H1 (cell line): ENCODE data around the gene PPFIA2. TPM values are rescaled to one million over a fixed set of nuclear protein-coding genes. Genes with fewer than 3 reads are reported as not detected.

Experiments
- CTCF ChIA-PET: fragments of 300-600 bp; sonication (Branson Sonifier 250); formaldehyde crosslinking; loops from one replicate; lab custom pipeline; 2021; ENCODE audit not compliant: partially characterized antibody; lab: Charles Lee
- POLR2A ChIA-PET: fragments of 300-600 bp; sonication (Branson Sonifier 250); formaldehyde crosslinking; loops from one replicate; lab custom pipeline; 2021; ENCODE audit warnings: inconsistent platforms; ENCODE audit not compliant: partially characterized antibody; lab: Charles Lee
- DNase-seq, 2 experiments: peaks; one replicate each; pipeline versions ENCODE4 v3.0.0 to v3.0.0-alpha.2; 2010 to 2022; ENCODE audit warnings: low spot score in 2 of 2, low read depth in 1 of 2, mixed read lengths in 1 of 2
- FAIRE-seq: peaks from 2 replicates; lab custom pipeline; 2011; peaks lifted over from hg19 to GRCh38; lab: Jason Lieb, UNC
- H2AFZ ChIP-seq: 2 replicates; pipeline ENCODE4 v1.8.1; 2012; ENCODE audit warnings: low read length, inconsistent platforms
- H2AK5ac ChIP-seq: 2 replicates; pipeline ENCODE4 v1.6.1; 2013; ENCODE audit warnings: low read depth, low read length
- H2BK120ac ChIP-seq: replicated peaks from 2 replicates; pipeline ENCODE3; 2013; ENCODE audit warnings: low read depth, low read length, inconsistent platforms
- H2BK12ac ChIP-seq: 2 replicates; pipeline ENCODE4 v1.6.1; 2013; ENCODE audit warnings: low read depth, low read length
- H2BK15ac ChIP-seq: 2 replicates; pipeline ENCODE4 v1.6.1; 2013; ENCODE audit warnings: low read length
- H2BK20ac ChIP-seq: 2 replicates; pipeline ENCODE4 v1.6.1; 2013; ENCODE audit warnings: low read length
- H2BK5ac ChIP-seq: 2 replicates; pipeline ENCODE4 v1.6.1; 2013; ENCODE audit warnings: low read depth, low read length
- H3K14ac ChIP-seq: 2 replicates; pipeline ENCODE4 v1.6.1; 2013; ENCODE audit warnings: inconsistent platforms; ENCODE audit not compliant: insufficient read length
- H3K18ac ChIP-seq: 2 replicates; pipeline ENCODE4 v1.6.1; 2013; ENCODE audit warnings: low read length; ENCODE audit errors: extremely low read depth
- H3K23ac ChIP-seq: 2 replicates; pipeline ENCODE4 v1.6.1; 2013; ENCODE audit warnings: inconsistent platforms; ENCODE audit not compliant: insufficient read length
- H3K23me2 ChIP-seq: 2 replicates; pipeline ENCODE4 v1.6.1; 2013; ENCODE audit warnings: low read depth, low read length
- H3K27ac ChIP-seq: 2 replicates; pipeline ENCODE4 v1.6.1; 2011; ENCODE audit warnings: low read depth, low read length, inconsistent platforms
- H3K27me3 ChIP-seq, 4 experiments: replicated peaks in 1 of 4; 1 replicate in 1 of 4; 2 replicates in 3 of 4; pipeline versions ENCODE4 v1.6.1 to v1.8.1; 2011 to 2013; ENCODE audit warnings: low read length in 3 of 4, mild to moderate bottlenecking in 3 of 4, inconsistent platforms in 2 of 4, mixed read lengths in 2 of 4, moderate library complexity in 1 of 4; ENCODE audit not compliant: control insufficient read depth in 3 of 4, insufficient read depth in 3 of 4; ENCODE audit errors: extremely low read depth in 1 of 4
- H3K36me3 ChIP-seq, 4 experiments: 2 replicates each; pipeline versions ENCODE4 v1.6.1 to v1.8.1; 2011 to 2013; ENCODE audit warnings: mild to moderate bottlenecking in 4 of 4, low read length in 3 of 4, moderate library complexity in 2 of 4, control low read depth in 1 of 4, inconsistent platforms in 1 of 4; ENCODE audit not compliant: insufficient read depth in 4 of 4, control insufficient read depth in 2 of 4
- H3K4ac ChIP-seq: replicated peaks from 2 replicates; pipeline ENCODE3; 2013; ENCODE audit warnings: low read length, low read depth, mixed read lengths, inconsistent platforms; ENCODE audit not compliant: insufficient read length
- H3K4me1 ChIP-seq, 4 experiments: replicated peaks in 1 of 4; 1 replicate in 1 of 4; 2 replicates in 3 of 4; pipeline versions ENCODE4 v1.6.1 to v1.8.1; 2011 to 2013; ENCODE audit warnings: low read length in 3 of 4, inconsistent platforms in 2 of 4, mixed read lengths in 1 of 4; ENCODE audit not compliant: insufficient read depth in 4 of 4, control insufficient read depth in 3 of 4
- H3K4me2 ChIP-seq, 2 experiments: 2 replicates each; pipeline versions ENCODE4 v1.6.1 to v1.8.1; 2011 to 2013; ENCODE audit warnings: low read depth in 2 of 2, low read length in 2 of 2, control low read depth in 1 of 2, inconsistent platforms in 1 of 2, mild to moderate bottlenecking in 1 of 2; ENCODE audit not compliant: insufficient read depth in 1 of 2
- H3K4me3 ChIP-seq, 4 experiments: fragments of 200-600, 300-600 bp in 1 of 4; sonication (generic), shearing (Covaris generic), sonication (Bioruptor Twin) in 1 of 4; 2 replicates each; pipeline versions ENCODE4 v1.5.1 to v1.8.1; 2011 to 2016; ENCODE audit warnings: low read length in 4 of 4, low read depth in 3 of 4, control low read depth in 2 of 4, inconsistent platforms in 2 of 4, mild to moderate bottlenecking in 2 of 4, mixed read lengths in 1 of 4, moderate library complexity in 1 of 4; ENCODE audit not compliant: insufficient read depth in 2 of 4; ENCODE audit errors: extremely low read depth in 1 of 4
- H3K56ac ChIP-seq: replicated peaks from 2 replicates; pipeline ENCODE3; 2013; ENCODE audit warnings: low read depth, mild to moderate bottlenecking, mixed read lengths, low read length, inconsistent platforms; ENCODE audit not compliant: insufficient read length
- H3K79me1 ChIP-seq: 2 replicates; pipeline ENCODE4 v1.6.1; 2013; ENCODE audit warnings: low read depth, low read length, control low read depth
- H3K79me2 ChIP-seq, 2 experiments: 2 replicates each; pipeline versions ENCODE4 v1.6.1 to v1.8.1; 2012 to 2013; ENCODE audit warnings: low read length in 2 of 2, mild to moderate bottlenecking in 2 of 2, inconsistent platforms in 1 of 2; ENCODE audit not compliant: insufficient read depth in 2 of 2, control insufficient read depth in 1 of 2
- H3K9ac ChIP-seq, 4 experiments: replicated peaks in 1 of 4; 1 replicate in 1 of 4; 2 replicates in 3 of 4; pipeline versions ENCODE4 v1.6.1 to v1.8.1; 2011 to 2013; ENCODE audit warnings: low read depth in 3 of 4, low read length in 3 of 4, control low read depth in 2 of 4, mild to moderate bottlenecking in 2 of 4, moderate library complexity in 2 of 4, inconsistent platforms in 1 of 4; ENCODE audit errors: extremely low read depth in 1 of 4
- H3K9me3 ChIP-seq, 2 experiments: 2 replicates each; pipeline versions ENCODE4 v1.6.1 to v1.8.1; 2012 to 2013; ENCODE audit warnings: mild to moderate bottlenecking in 2 of 2, moderate library complexity in 2 of 2, control low read depth in 1 of 2, inconsistent platforms in 1 of 2, low read depth in 1 of 2, low read length in 1 of 2, mixed read lengths in 1 of 2; ENCODE audit not compliant: insufficient read depth in 2 of 2
- H4K20me1 ChIP-seq, 2 experiments: replicated peaks in 1 of 2; 2 replicates each; pipeline versions ENCODE3 to v1.8.1; 2011 to 2013; ENCODE audit warnings: inconsistent platforms in 2 of 2, low read length in 2 of 2, mild to moderate bottlenecking in 1 of 2; ENCODE audit not compliant: insufficient read depth in 2 of 2, control insufficient read depth in 1 of 2
- H4K5ac ChIP-seq: 2 replicates; pipeline ENCODE4 v1.6.1; 2013; ENCODE audit warnings: low read length, low read depth, mixed read lengths, inconsistent platforms; ENCODE audit not compliant: insufficient read length
- H4K8ac ChIP-seq: 2 replicates; pipeline ENCODE4 v1.8.0; 2013; ENCODE audit warnings: mild to moderate bottlenecking, moderate library complexity, low read length, inconsistent platforms; ENCODE audit not compliant: insufficient read depth; ENCODE audit errors: extremely low read depth
- H4K91ac ChIP-seq: replicated peaks from 2 replicates; pipeline ENCODE3; 2013; ENCODE audit warnings: low read length, mixed read lengths, inconsistent platforms; ENCODE audit not compliant: insufficient read length
- CREB1 ChIP-seq: IDR thresholded peaks from 2 replicates; pipeline ENCODE4 v1.6.1; 2012; ENCODE audit warnings: inconsistent platforms
- CTBP2 ChIP-seq: IDR thresholded peaks from 2 replicates; pipeline ENCODE4 v1.7.0; 2011; ENCODE audit warnings: borderline replicate concordance, mild to moderate bottlenecking, moderate library complexity, mixed read lengths, low read length; ENCODE audit not compliant: insufficient read depth, insufficient read length
- FOSL1 ChIP-seq: IDR thresholded peaks from 2 replicates; pipeline ENCODE4 v1.6.1; 2011; ENCODE audit warnings: mild to moderate bottlenecking, low read depth, low read length, moderate library complexity; ENCODE audit not compliant: insufficient read depth
- KDM4A ChIP-seq: IDR thresholded peaks from one replicate; pipeline ENCODE4 v1.7.1; 2012; ENCODE audit warnings: low read depth, mild to moderate bottlenecking, moderate library complexity, low read length, inconsistent platforms; ENCODE audit not compliant: severe bottlenecking
- MAFK ChIP-seq: IDR thresholded peaks from 2 replicates; pipeline ENCODE4 v1.6.1; 2012; ENCODE audit warnings: low read depth, mild to moderate bottlenecking, improper control_type of control experiment, low read length
- POLR2AphosphoS5 ChIP-seq: IDR thresholded peaks from 2 replicates; pipeline ENCODE4 v1.6.1; 2011; ENCODE audit warnings: low read depth, low read length
- SIX5 ChIP-seq: IDR thresholded peaks from 2 replicates; pipeline ENCODE4 v1.6.1; 2011; ENCODE audit warnings: mild to moderate bottlenecking, low read depth, low read length
- SP2 ChIP-seq: IDR thresholded peaks from 2 replicates; pipeline ENCODE4 v1.6.1; 2012; ENCODE audit warnings: mild to moderate bottlenecking, low read length, inconsistent platforms
- TAF7 ChIP-seq: optimal IDR thresholded peaks from 2 replicates; pipeline ENCODE3; 2011; ENCODE audit warnings: low read depth, mild to moderate bottlenecking, inconsistent platforms, low read length, moderate library complexity, borderline replicate concordance
- WGBS, 2 experiments: shearing (Covaris generic) in 1 of 2; methylation state at CpG; one replicate each; pipeline versions ENCODE4 v1.1.6 to v1.1.7; 2013 to 2015; ENCODE audit warnings: low lambda C conversion rate in 2 of 2, mixed read lengths in 2 of 2, inconsistent platforms in 1 of 2, low coverage in 1 of 2, missing lambda C conversion rate in 1 of 2; ENCODE audit not compliant: insufficient replicate concordance in 2 of 2, insufficient coverage in 1 of 2, insufficient read length in 1 of 2; ENCODE audit errors: extremely low coverage in 1 of 2, missing lambda C conversion rate in 1 of 2; 5-methylcytosine and 5-hydroxymethylcytosine counted together
- polyA plus RNA-seq, 7 experiments: library from polyadenylated mRNA; depleted of rRNA in 3 of 7; stranded (reverse) in 5 of 7; unstranded in 2 of 7; fragments of >200 nt in 5 of 7; fragments of 200-250 nt in 2 of 7; gene quantifications; 1 replicate in 5 of 7; 2 replicates in 1 of 7; 4 replicates in 1 of 7; pipeline versions ENCODE4 v1.2.1 to v1.2.3, GENCODE V29; 2011 to 2013; ENCODE audit warnings: missing spikeins in 2 of 7, mixed read lengths in 2 of 7
- total RNA-seq: library from RNA; stranded (reverse); fragmentation: NEBNext Ultra II Directional; extraction: Animal tissue kit (Norgen Biotek cat#: 25700); gene quantifications from 2 replicates; pipeline ENCODE4 v1.2.1, GENCODE V29; 2021
- TF ChIP-seq, protein P1 (sequence below), 3 experiments: IDR thresholded peaks; 1 replicate in 2 of 3; 2 replicates in 1 of 3; pipeline versions ENCODE4 v1.5.1 to v1.6.1; 2011; ENCODE audit warnings: low read length in 3 of 3, mild to moderate bottlenecking in 3 of 3, inconsistent platforms in 2 of 3, low read depth in 1 of 3, moderate library complexity in 1 of 3; ENCODE audit not compliant: insufficient read depth in 1 of 3; ENCODE audit errors: control extremely low read depth in 1 of 3
- TF ChIP-seq, protein P2 (sequence below): IDR thresholded peaks from 2 replicates; pipeline ENCODE4 v1.6.1; 2012; ENCODE audit warnings: low read length, inconsistent platforms

Gene PPFIA2
- total and polyA plus RNA-seq, 2 of the 8 experiments (the other 6 are each of a cell fraction or from before 2014, with no cell fraction given): 1.2 to 1.8 TPM

DNA sequence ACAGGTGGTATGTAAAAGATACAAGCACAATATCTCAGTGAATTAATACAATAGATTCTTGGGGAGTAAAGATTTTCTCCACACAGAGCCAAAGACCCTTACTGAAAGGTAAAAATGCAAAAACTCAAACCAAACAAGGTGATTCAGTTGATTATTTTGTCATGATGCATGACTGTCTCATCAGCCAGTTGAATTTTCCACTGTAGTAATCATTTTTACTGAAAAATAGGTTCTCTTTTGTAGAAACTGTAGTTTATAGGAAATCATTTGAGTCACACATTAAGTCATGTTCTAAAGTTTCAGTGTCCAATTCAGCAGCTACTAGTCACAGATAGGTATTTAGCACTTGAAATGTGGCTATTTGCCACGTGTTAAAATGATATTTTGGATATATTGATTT is 53.6 kb downstream of the PPFIA2 start:
- Histone ChIP-seq H2BK5ac (no peak overlapping the region), H3K56ac (no peak overlapping the region), H3K4me2 (no peak overlapping the region), H2BK120ac (no peak overlapping the region), H4K8ac (no peak overlapping the region), H3K9me3 (peaks cover 0 to 2% of the 10 kb centered on the region in 2 experiments; a peak in 1 of 4 replicates), H3K9ac (no peak overlapping the region), H3K18ac (no peak overlapping the region), H3K23me2 (no peaks in the 10 kb centered on the region), H2BK20ac (no peak overlapping the region), H3K4ac (no peak overlapping the region), H3K14ac (no peak overlapping the region), H3K23ac (no peak overlapping the region), H3K27me3 (no peaks in the 10 kb centered on the region), H3K4me1 (no peaks in the 10 kb centered on the region), H2AK5ac (no peak overlapping the region), H3K79me2 (no peaks in the 10 kb centered on the region), H3K36me3 (no peaks in the 10 kb centered on the region), H4K5ac (no peak overlapping the region), H4K91ac (no peak overlapping the region), H3K4me3 (no peak overlapping the region), H2BK15ac (no peak overlapping the region), H3K79me1 (no peaks in the 10 kb centered on the region), H4K20me1 (no peaks in the 10 kb centered on the region), H2AFZ (no peak overlapping the region), H3K27ac (no peak overlapping the region), H2BK12ac (no peak overlapping the region)
- CTCF ChIA-PET: no interaction called here
- POLR2A ChIA-PET: no interaction called here
- DNase-seq (no peak), FAIRE-seq (no peak)
- WGBS, 2 experiments: 100% methylated on average over 1 of the region's 1 CpG; no CpG with 5 or more reads in 1 of the 2 experiments
- TF ChIP-seq POLR2AphosphoS5 (no peak), FOSL1 (no peak), SP2 (no peak), SIX5 (no peak), CTBP2 (no peak), TAF7 (no peak), MAFK (no peak), KDM4A (no peak), CREB1 (no peak)
- TF ChIP-seq, protein P1, sequence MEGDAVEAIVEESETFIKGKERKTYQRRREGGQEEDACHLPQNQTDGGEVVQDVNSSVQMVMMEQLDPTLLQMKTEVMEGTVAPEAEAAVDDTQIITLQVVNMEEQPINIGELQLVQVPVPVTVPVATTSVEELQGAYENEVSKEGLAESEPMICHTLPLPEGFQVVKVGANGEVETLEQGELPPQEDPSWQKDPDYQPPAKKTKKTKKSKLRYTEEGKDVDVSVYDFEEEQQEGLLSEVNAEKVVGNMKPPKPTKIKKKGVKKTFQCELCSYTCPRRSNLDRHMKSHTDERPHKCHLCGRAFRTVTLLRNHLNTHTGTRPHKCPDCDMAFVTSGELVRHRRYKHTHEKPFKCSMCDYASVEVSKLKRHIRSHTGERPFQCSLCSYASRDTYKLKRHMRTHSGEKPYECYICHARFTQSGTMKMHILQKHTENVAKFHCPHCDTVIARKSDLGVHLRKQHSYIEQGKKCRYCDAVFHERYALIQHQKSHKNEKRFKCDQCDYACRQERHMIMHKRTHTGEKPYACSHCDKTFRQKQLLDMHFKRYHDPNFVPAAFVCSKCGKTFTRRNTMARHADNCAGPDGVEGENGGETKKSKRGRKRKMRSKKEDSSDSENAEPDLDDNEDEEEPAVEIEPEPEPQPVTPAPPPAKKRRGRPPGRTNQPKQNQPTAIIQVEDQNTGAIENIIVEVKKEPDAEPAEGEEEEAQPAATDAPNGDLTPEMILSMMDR (IDR thresholded peaks at IDR 0.05; ENCODE audit: control extremely low read depth in 1 of 3, insufficient read depth in 1 of 3, low read depth in 1 of 3, low read length in 3 of 3): no peak
- TF ChIP-seq, protein P2, sequence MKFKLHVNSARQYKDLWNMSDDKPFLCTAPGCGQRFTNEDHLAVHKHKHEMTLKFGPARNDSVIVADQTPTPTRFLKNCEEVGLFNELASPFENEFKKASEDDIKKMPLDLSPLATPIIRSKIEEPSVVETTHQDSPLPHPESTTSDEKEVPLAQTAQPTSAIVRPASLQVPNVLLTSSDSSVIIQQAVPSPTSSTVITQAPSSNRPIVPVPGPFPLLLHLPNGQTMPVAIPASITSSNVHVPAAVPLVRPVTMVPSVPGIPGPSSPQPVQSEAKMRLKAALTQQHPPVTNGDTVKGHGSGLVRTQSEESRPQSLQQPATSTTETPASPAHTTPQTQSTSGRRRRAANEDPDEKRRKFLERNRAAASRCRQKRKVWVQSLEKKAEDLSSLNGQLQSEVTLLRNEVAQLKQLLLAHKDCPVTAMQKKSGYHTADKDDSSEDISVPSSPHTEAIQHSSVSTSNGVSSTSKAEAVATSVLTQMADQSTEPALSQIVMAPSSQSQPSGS: no peak
